Kasumi-1 (cell line): ENCODE measurements around the gene SIX6.
"Not testable (repeated sequence)": the region's sequence is repeated elsewhere in the genome, so short reads cannot be mapped to it uniquely, and the experiment has no call there.

ENCODE experiments used
- DNase-seq, 2 experiments: peaks; one replicate each; lab custom pipeline; 2025; lab: John Stamatoyannopoulos, UW

SIX6 gene

GRCh38 chr14:60508707-60509437 is at the start of gene SIX6:
Gene SIX6 (plus strand): TSS chr14:60509146. CDS start chr14:60509399, 253 bp downstream.
- DNase-seq = no peak

GRCh38 chr14:60480248-60480647 is 28.7 kb upstream of the SIX6 start:
- DNase-seq = not testable (repeated sequence)

GRCh38 chr14:60482743-60483142 is 26.2 kb upstream of the SIX6 start:
- DNase-seq = no peak

- DNase-seq = no peak
These were observed 23.8 kb upstream of the SIX6 start for GRCh38 chr14:60485057-60485597.

- DNase-seq = no peak
These were observed 23.2 kb upstream of the SIX6 start, which contains the start of gene C14orf39 for GRCh38 chr14:60485598-60486251. Gene C14orf39 (minus strand): TSS chr14:60486063. CDS start chr14:60485078, 985 bp downstream.

GRCh38 chr14:60487211-60487610 is 21.7 kb upstream of the SIX6 start:
- DNase-seq = no peak

GRCh38 chr14:60488175-60488574 is 20.8 kb upstream of the SIX6 start:
- DNase-seq = peak; percentile 14 to 23

- DNase-seq = no peak
These were observed 18.7 kb upstream of the SIX6 start for GRCh38 chr14:60490270-60490669.

GRCh38 chr14:60495946-60496345 is 13.0 kb upstream of the SIX6 start:
- DNase-seq = no peak

GRCh38 chr14:60502541-60502940 is 6.4 kb upstream of the SIX6 start:
- no peak for DNase-seq

GRCh38 chr14:60505448-60505847 is 3.5 kb upstream of the SIX6 start:
- DNase-seq = no peak

GRCh38 chr14:60506010-60506409 is 2.9 kb upstream of the SIX6 start:
- DNase-seq = no peak

- no peak for DNase-seq
These were observed 2.4 kb upstream of the SIX6 start for GRCh38 chr14:60506462-60506984.

- DNase-seq = no peak
These were observed 1.7 kb upstream of the SIX6 start for GRCh38 chr14:60506985-60507829.

GRCh38 chr14:60508363-60508706 is 611 bp upstream of the SIX6 start:
- no peak for DNase-seq

- DNase-seq = no peak
These were observed 700 bp downstream of the SIX6 start for GRCh38 chr14:60509438-60510253.

- DNase-seq = no peak
These were observed 1.5 kb downstream of the SIX6 start for GRCh38 chr14:60510254-60510950.

GRCh38 chr14:60510951-60511599 is 2.1 kb downstream of the SIX6 start:
- no peak for DNase-seq

GRCh38 chr14:60512126-60512525 is 3.2 kb downstream of the SIX6 start:
- DNase-seq = no peak

- no peak for DNase-seq
These were observed 4.1 kb downstream of the SIX6 start for GRCh38 chr14:60512973-60513571.
